Glutamatergic neuron (in vitro differentiated cells): ENCODE data around the gene CEP170. TPM values are rescaled to one million over a fixed set of nuclear protein-coding genes. Genes with fewer than 3 reads are reported as not detected.
A peak's percentile ranks its signal among the peaks of the same experiment; 100 is the strongest.

Experiments used
- DNase-seq: peaks from one replicate; pipeline ENCODE4 v3.0.0; 2022
- H3K27ac Mint-ChIP-seq: one replicate; pipeline ENCODE4 v1.8.0; 2020; ENCODE audit warnings: mild to moderate bottlenecking, mixed read lengths, inconsistent platforms; ENCODE audit not compliant: unreplicated experiment
- H3K27me3 Mint-ChIP-seq: one replicate; pipeline ENCODE4 v1.8.0; 2020; ENCODE audit warnings: mild to moderate bottlenecking, moderate library complexity, mixed read lengths, inconsistent platforms; ENCODE audit not compliant: unreplicated experiment
- H3K36me3 Mint-ChIP-seq: one replicate; pipeline ENCODE4 v1.8.0; 2020; ENCODE audit warnings: mild to moderate bottlenecking, mixed read lengths, inconsistent platforms; ENCODE audit not compliant: unreplicated experiment
- H3K4me1 Mint-ChIP-seq: one replicate; pipeline ENCODE4 v1.8.0; 2020; ENCODE audit warnings: mild to moderate bottlenecking, low read depth, mixed read lengths, inconsistent platforms; ENCODE audit not compliant: unreplicated experiment
- H3K4me3 Mint-ChIP-seq: one replicate; pipeline ENCODE4 v1.8.0; 2020; ENCODE audit warnings: mild to moderate bottlenecking, mixed read lengths, inconsistent platforms; ENCODE audit not compliant: unreplicated experiment
- H3K9me3 Mint-ChIP-seq: one replicate; pipeline ENCODE4 v1.8.0; 2020; ENCODE audit warnings: mild to moderate bottlenecking, moderate library complexity, mixed read lengths, inconsistent platforms; ENCODE audit not compliant: unreplicated experiment
- total RNA-seq: library from RNA; stranded (reverse); fragmentation: NEBNext Ultra II Directional; extraction: Animal tissue kit (Norgen Biotek cat#: 25700); gene quantifications from one replicate; pipeline ENCODE4 v1.2.1, GENCODE V29; 2021; ENCODE audit not compliant: unreplicated experiment
- TF ChIP-seq, protein P1 (sequence below): fragments of 200-600 bp; sonication (generic); IDR thresholded peaks from one replicate; pipeline ENCODE4 v1.5.0; 2021; ENCODE audit not compliant: partially characterized antibody, unreplicated experiment

Gene CEP170
- total RNA-seq, 1 donor from 2014 or later = 450 TPM

DNA sequence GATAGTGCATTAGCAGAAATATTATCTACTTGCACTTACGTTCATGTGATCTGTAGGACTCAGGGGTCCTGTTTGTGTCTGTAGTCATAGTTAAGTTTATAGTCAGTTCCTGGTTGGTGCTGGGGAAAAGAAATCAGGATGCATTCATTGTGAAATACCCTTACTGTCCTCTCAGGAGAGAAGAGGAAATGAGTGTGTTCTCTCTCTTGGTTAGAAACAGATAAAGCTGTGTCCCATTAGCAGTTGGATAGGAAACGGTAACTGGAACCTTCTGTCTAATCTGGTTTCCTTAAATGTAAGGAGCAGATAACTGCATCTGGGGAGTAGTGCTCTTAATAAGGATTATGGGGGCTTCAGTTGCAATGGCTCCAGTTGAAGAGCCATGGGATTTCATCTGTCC is 9.6 kb upstream of the CEP170 start:
- peaks cover 37% of the 10 kb centered on the region for H3K4me1 Mint-ChIP-seq
- no peak for DNase-seq
- H3K9me3 Mint-ChIP-seq = peaks cover 11% of the 10 kb centered on the region
- H3K27ac Mint-ChIP-seq = peak overlapping the region; percentile 93
- TF ChIP-seq, protein P1, sequence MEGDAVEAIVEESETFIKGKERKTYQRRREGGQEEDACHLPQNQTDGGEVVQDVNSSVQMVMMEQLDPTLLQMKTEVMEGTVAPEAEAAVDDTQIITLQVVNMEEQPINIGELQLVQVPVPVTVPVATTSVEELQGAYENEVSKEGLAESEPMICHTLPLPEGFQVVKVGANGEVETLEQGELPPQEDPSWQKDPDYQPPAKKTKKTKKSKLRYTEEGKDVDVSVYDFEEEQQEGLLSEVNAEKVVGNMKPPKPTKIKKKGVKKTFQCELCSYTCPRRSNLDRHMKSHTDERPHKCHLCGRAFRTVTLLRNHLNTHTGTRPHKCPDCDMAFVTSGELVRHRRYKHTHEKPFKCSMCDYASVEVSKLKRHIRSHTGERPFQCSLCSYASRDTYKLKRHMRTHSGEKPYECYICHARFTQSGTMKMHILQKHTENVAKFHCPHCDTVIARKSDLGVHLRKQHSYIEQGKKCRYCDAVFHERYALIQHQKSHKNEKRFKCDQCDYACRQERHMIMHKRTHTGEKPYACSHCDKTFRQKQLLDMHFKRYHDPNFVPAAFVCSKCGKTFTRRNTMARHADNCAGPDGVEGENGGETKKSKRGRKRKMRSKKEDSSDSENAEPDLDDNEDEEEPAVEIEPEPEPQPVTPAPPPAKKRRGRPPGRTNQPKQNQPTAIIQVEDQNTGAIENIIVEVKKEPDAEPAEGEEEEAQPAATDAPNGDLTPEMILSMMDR = no peak
- H3K4me3 Mint-ChIP-seq = peak overlapping the region; percentile 70
- no peaks in the 10 kb centered on the region for H3K36me3 Mint-ChIP-seq
- peaks cover 5% of the 10 kb centered on the region for H3K27me3 Mint-ChIP-seq

DNA sequence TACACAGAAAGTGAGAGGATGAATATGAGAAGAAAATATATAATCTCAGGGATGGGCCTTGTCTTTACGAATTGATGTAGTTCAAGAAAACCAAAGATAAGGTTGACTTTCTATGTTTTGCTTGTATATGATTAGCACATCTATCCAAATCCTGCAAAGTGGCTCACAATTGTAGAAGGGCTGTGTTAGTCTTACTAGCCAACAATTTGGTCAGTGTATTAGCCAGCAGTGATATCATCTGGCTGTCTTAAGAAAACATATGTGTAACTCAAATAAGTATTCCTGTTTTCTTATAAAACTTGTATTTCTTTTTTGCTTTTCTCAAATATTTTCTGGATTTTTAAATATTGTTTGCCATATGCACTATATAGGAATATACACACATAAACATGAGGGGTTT is 6.3 kb upstream of the CEP170 start:
- Mint-ChIP-seq H3K4me3 (no peak overlapping the region), H3K4me1 (peaks cover 28% of the 10 kb centered on the region), H3K36me3 (no peaks in the 10 kb centered on the region), H3K27ac (peak overlapping the region; percentile 25), H3K9me3 (peaks cover 11% of the 10 kb centered on the region), H3K27me3 (peaks cover 5% of the 10 kb centered on the region)
- no peak for DNase-seq
- TF ChIP-seq, protein P1 = no peak

DNA sequence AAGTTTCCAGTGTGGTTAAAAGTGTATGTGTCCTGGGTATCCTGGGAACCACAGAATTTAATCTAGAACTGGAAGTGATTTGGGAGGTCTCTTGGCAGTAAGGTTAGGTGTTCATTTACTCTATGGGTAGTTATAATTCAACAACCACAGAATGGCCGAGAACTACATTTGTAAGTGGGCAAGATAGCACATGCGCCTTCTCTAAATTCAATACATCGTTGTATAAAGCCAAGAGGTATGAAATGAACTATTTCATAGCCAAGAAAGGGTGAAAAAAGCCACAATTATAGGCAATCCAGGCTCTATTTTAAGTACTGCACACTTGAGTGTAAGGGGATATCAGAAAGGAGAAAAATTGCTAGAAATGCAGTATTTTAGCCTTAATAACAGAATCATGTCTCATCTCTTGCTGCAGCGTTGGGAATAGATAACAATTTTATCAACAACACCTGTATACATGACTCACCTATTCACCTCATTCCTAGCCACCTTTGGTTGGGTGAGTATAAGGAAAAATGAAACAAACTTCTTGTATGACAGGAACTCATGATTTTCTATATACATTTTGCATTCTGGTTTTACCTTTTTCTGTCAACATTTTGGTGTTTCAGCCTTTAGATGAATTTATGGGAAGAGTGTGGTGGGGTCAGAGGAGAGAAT is 5.3 kb upstream of the CEP170 start:
- H3K9me3 Mint-ChIP-seq = peaks cover 15% of the 10 kb centered on the region
- no peak for DNase-seq
- no peaks in the 10 kb centered on the region for H3K36me3 Mint-ChIP-seq
- H3K4me1 Mint-ChIP-seq = peaks cover 28% of the 10 kb centered on the region
- peak overlapping the region; percentile 36 for H3K27ac Mint-ChIP-seq
- H3K27me3 Mint-ChIP-seq = peaks cover 9% of the 10 kb centered on the region
- TF ChIP-seq, protein P1 = no peak
- no peak overlapping the region for H3K4me3 Mint-ChIP-seq

DNA sequence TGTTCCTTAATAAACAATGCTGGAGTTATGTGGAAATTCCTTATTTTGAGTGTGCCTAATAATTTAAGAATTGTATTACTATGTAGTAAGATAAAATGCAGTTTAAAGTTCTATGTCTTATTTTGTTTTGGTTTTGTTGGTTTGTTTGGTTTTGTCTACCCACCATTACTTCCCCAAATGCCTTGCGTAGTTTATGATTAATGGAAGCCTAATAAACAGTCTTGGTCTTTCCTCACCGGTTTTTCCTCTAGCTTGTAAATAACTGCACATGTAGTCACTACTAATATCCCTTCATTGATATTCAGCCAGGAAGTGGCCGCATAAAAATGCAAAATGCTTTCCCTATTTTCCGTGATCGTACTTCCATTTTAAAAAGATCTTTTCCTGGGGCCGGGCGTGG is 3.6 kb upstream of the CEP170 start:
- Mint-ChIP-seq H3K27ac (no peak overlapping the region), H3K4me1 (peaks cover 17% of the 10 kb centered on the region)
- no peak for DNase-seq

DNA sequence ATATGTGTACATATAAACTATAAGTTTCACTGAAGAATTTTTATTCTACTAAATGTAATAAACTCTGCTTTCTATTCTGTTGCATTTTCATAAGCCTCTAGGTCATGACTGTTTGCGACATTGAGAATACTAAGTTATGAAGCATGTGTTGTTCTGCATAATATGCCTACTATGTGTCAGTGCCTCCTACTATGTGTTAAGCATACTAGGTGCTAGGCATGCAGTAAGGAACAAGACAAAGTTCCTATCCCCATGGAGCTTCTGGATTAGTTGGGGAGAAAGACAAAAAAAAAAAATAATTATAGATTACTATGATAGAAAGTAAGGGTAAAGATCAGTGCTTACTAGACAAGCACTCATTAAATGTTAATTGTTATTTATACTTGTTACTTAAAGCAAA is 2.1 kb upstream of the CEP170 start:
- H3K4me3 Mint-ChIP-seq = peak overlapping the region; percentile 97
- H3K9me3 Mint-ChIP-seq = peaks cover 14% of the 10 kb centered on the region
- peaks cover 12% of the 10 kb centered on the region for H3K27me3 Mint-ChIP-seq
- H3K36me3 Mint-ChIP-seq = no peaks in the 10 kb centered on the region
- TF ChIP-seq, protein P1 = no peak
- no peak overlapping the region for H3K27ac Mint-ChIP-seq
- DNase-seq = no peak
- H3K4me1 Mint-ChIP-seq = peaks cover 5% of the 10 kb centered on the region

More for the DNA sequence above, 3.6 kb upstream of the CEP170 start:
- Mint-ChIP-seq H3K36me3 (no peaks in the 10 kb centered on the region), H3K27me3 (peaks cover 13% of the 10 kb centered on the region), H3K4me3 (peak overlapping the region; percentile 42), H3K9me3 (peaks cover 17% of the 10 kb centered on the region)
- TF ChIP-seq, protein P1 = no peak
